Aorta (tissue), 4 donors: ENCODE results near the gene PCDHGC4. TPM values are rescaled to one million over a fixed set of nuclear protein-coding genes. Genes with fewer than 3 reads are reported as not detected.

Source experiments
- polyA plus RNA-seq, 2 donors: library from polyadenylated mRNA; stranded (reverse); fragments of 200-250 nt; gene quantifications; one replicate each; pipeline ENCODE4 v1.2.3, GENCODE V29; 2013
- total RNA-seq, 2 donors: library from RNA; stranded (reverse); fragmentation: NEBNext Ultra II Directional; extraction: Animal tissue kit (Norgen Biotek cat#: 25700); gene quantifications; one replicate each; pipeline ENCODE4 v1.2.1, GENCODE V29; 2021
- donor health status: healthy with polysubstance abuse.
- donor health status: Bipolar disorder and iron deficiency.
- donor health status: DM: no; HTN: no; CAD: no.
- donor health status: DM: yes; HTN: yes; CAD: no.

The PCDHGC4 gene
- total and polyA plus RNA-seq, 4 donors = 0.05 to 6.1 (median 1.6) TPM

Other genes starting within 250 kb of the PCDHGC4 start
- 10 to 100 TPM in 1 of 2 donors, 1 to 10 TPM in 1; 8.7 to 10.9 TPM for gene PCDHB15, start 239.6 kb upstream of the PCDHGC4 start, total RNA-seq
- gene PCDHB15, start 239.6 kb upstream of the PCDHGC4 start, polyA plus RNA-seq = 10 to 100 TPM in 1 of 2 donors, 1 to 10 TPM in 1; 4.4 to 12.1 TPM
- gene SLC25A2, start 181.0 kb upstream of the PCDHGC4 start, total RNA-seq = 1 to 10 TPM in 1 of 2 donors, under 1 TPM in 1; 0.69 to 1.1 TPM
- gene SLC25A2, start 181.0 kb upstream of the PCDHGC4 start, polyA plus RNA-seq = not detected
- gene TAF7, start 164.2 kb upstream of the PCDHGC4 start, total RNA-seq = 10 to 100 TPM; 59.8 to 79.1 TPM
- gene TAF7, start 164.2 kb upstream of the PCDHGC4 start, polyA plus RNA-seq = 10 to 100 TPM; 53.5 to 65.3 TPM
- 1 to 10 TPM in 1 of 2 donors, under 1 TPM in 1; 0.91 to 1.6 TPM for gene PCDHGA1, start 154.5 kb upstream of the PCDHGC4 start, total RNA-seq
- 1 to 10 TPM in 1 of 2 donors, not detected in 1; 1.0 TPM for gene PCDHGA1, start 154.5 kb upstream of the PCDHGC4 start, polyA plus RNA-seq
- gene PCDHGA2, start 146.3 kb upstream of the PCDHGC4 start, total RNA-seq = 10 to 100 TPM in 1 of 2 donors, 1 to 10 TPM in 1; 6.2 to 10.6 TPM
- 1 to 10 TPM in 1 of 2 donors, under 1 TPM in 1; 0.75 to 4.2 TPM for gene PCDHGA2, start 146.3 kb upstream of the PCDHGC4 start, polyA plus RNA-seq
- gene PCDHGA3, start 141.2 kb upstream of the PCDHGC4 start, total RNA-seq = 1 to 10 TPM; 4.1 to 7.4 TPM
- 1 to 10 TPM in 1 of 2 donors, under 1 TPM in 1; 0.50 to 2.4 TPM for gene PCDHGA3, start 141.2 kb upstream of the PCDHGC4 start, polyA plus RNA-seq
- 1 to 10 TPM; 3.5 to 6.5 TPM for gene PCDHGB1, start 134.9 kb upstream of the PCDHGC4 start, total RNA-seq
- under 1 TPM; 0.75 to 0.92 TPM for gene PCDHGB1, start 134.9 kb upstream of the PCDHGC4 start, polyA plus RNA-seq
- gene PCDHGA4, start 130.0 kb upstream of the PCDHGC4 start, total RNA-seq = 10 to 100 TPM in 1 of 2 donors, 1 to 10 TPM in 1; 7.1 to 10.2 TPM
- gene PCDHGA4, start 130.0 kb upstream of the PCDHGC4 start, polyA plus RNA-seq = 1 to 10 TPM; 1.3 to 2.0 TPM
- 10 to 100 TPM in 1 of 2 donors, 1 to 10 TPM in 1; 6.5 to 11.7 TPM for gene PCDHGB2, start 125.0 kb upstream of the PCDHGC4 start, total RNA-seq
- gene PCDHGB2, start 125.0 kb upstream of the PCDHGC4 start, polyA plus RNA-seq = 1 to 10 TPM in 1 of 2 donors, under 1 TPM in 1; 0.38 to 1.1 TPM
- gene PCDHGA5, start 120.9 kb upstream of the PCDHGC4 start, total RNA-seq = 10 to 100 TPM in 1 of 2 donors, 1 to 10 TPM in 1; 7.5 to 11.5 TPM
- 1 to 10 TPM in 1 of 2 donors, under 1 TPM in 1; 0.25 to 1.4 TPM for gene PCDHGA5, start 120.9 kb upstream of the PCDHGC4 start, polyA plus RNA-seq
- gene PCDHGB3, start 114.8 kb upstream of the PCDHGC4 start, total RNA-seq = 1 to 10 TPM; 7.4 to 9.7 TPM
- gene PCDHGB3, start 114.8 kb upstream of the PCDHGC4 start, polyA plus RNA-seq = under 1 TPM in 1 of 2 donors, not detected in 1; 0.82 TPM
- gene PCDHGA6, start 111.1 kb upstream of the PCDHGC4 start, total RNA-seq = 10 to 100 TPM in 1 of 2 donors, 1 to 10 TPM in 1; 8.8 to 12.0 TPM
- 1 to 10 TPM in 1 of 2 donors, under 1 TPM in 1; 0.38 to 4.0 TPM for gene PCDHGA6, start 111.1 kb upstream of the PCDHGC4 start, polyA plus RNA-seq
- gene PCDHGA7, start 102.3 kb upstream of the PCDHGC4 start, total RNA-seq = 1 to 10 TPM; 6.4 to 8.0 TPM
- 1 to 10 TPM in 1 of 2 donors, not detected in 1; 2.1 TPM for gene PCDHGA7, start 102.3 kb upstream of the PCDHGC4 start, polyA plus RNA-seq
- 10 to 100 TPM in 1 of 2 donors, 1 to 10 TPM in 1; 7.3 to 10.1 TPM for gene PCDHGB4, start 97.3 kb upstream of the PCDHGC4 start, total RNA-seq
- 1 to 10 TPM in 1 of 2 donors, under 1 TPM in 1; 0.50 to 2.7 TPM for gene PCDHGB4, start 97.3 kb upstream of the PCDHGC4 start, polyA plus RNA-seq
- 1 to 10 TPM; 3.0 to 6.8 TPM for gene PCDHGA8, start 92.4 kb upstream of the PCDHGC4 start, total RNA-seq
- gene PCDHGA8, start 92.4 kb upstream of the PCDHGC4 start, polyA plus RNA-seq = under 1 TPM; 0.13 to 0.54 TPM
- 10 to 100 TPM; 11.7 to 18.2 TPM for gene PCDHGB5, start 87.1 kb upstream of the PCDHGC4 start, total RNA-seq
- gene PCDHGB5, start 87.1 kb upstream of the PCDHGC4 start, polyA plus RNA-seq = 1 to 10 TPM; 2.0 to 5.0 TPM
- 10 to 100 TPM in 1 of 2 donors, 1 to 10 TPM in 1; 8.2 to 13.2 TPM for gene PCDHGA9, start 82.3 kb upstream of the PCDHGC4 start, total RNA-seq
- gene PCDHGA9, start 82.3 kb upstream of the PCDHGC4 start, polyA plus RNA-seq = 1 to 10 TPM in 1 of 2 donors, under 1 TPM in 1; 0.75 to 1.4 TPM
- 10 to 100 TPM in 1 of 2 donors, 1 to 10 TPM in 1; 9.5 to 14.6 TPM for gene PCDHGB6, start 77.0 kb upstream of the PCDHGC4 start, total RNA-seq
- 1 to 10 TPM in 1 of 2 donors, under 1 TPM in 1; 0.38 to 2.4 TPM for gene PCDHGB6, start 77.0 kb upstream of the PCDHGC4 start, polyA plus RNA-seq
- gene PCDHGA10, start 72.0 kb upstream of the PCDHGC4 start, total RNA-seq = 10 to 100 TPM in 1 of 2 donors, 1 to 10 TPM in 1; 6.1 to 11.4 TPM
- gene PCDHGA10, start 72.0 kb upstream of the PCDHGC4 start, polyA plus RNA-seq = 1 to 10 TPM in 1 of 2 donors, under 1 TPM in 1; 0.61 to 1.1 TPM
- gene PCDHGB7, start 67.4 kb upstream of the PCDHGC4 start, total RNA-seq = 10 to 100 TPM; 12.7 to 24.7 TPM
- gene PCDHGB7, start 67.4 kb upstream of the PCDHGC4 start, polyA plus RNA-seq = 1 to 10 TPM; 2.1 to 3.8 TPM
- gene PCDHGA11, start 64.0 kb upstream of the PCDHGC4 start, total RNA-seq = 1 to 10 TPM; 7.1 to 9.2 TPM
- under 1 TPM; 0.50 to 0.72 TPM for gene PCDHGA11, start 64.0 kb upstream of the PCDHGC4 start, polyA plus RNA-seq
- gene PCDHGA12, start 54.5 kb upstream of the PCDHGC4 start, total RNA-seq = 10 to 100 TPM in 1 of 2 donors, 1 to 10 TPM in 1; 7.9 to 18.8 TPM
- gene PCDHGA12, start 54.5 kb upstream of the PCDHGC4 start, polyA plus RNA-seq = 1 to 10 TPM in 1 of 2 donors, under 1 TPM in 1; 0.75 to 2.5 TPM
- gene PCDHGC3, start 9.1 kb upstream of the PCDHGC4 start, total RNA-seq = 100 to 1,000 TPM in 1 of 2 donors, 10 to 100 TPM in 1; 67.3 to 116 TPM
- 10 to 100 TPM; 23.9 to 99.0 TPM for gene PCDHGC3, start 9.1 kb upstream of the PCDHGC4 start, polyA plus RNA-seq
- 1 to 10 TPM; 2.8 to 6.3 TPM for gene PCDHGC5, start 4.1 kb downstream of the PCDHGC4 start, total RNA-seq
- gene PCDHGC5, start 4.1 kb downstream of the PCDHGC4 start, polyA plus RNA-seq = under 1 TPM; 0.25 to 0.84 TPM
- gene DIAPH1, start 134.0 kb downstream of the PCDHGC4 start, total RNA-seq = 100 to 1,000 TPM in 1 of 2 donors, 10 to 100 TPM in 1; 93.4 to 125 TPM
- 10 to 100 TPM; 30.8 to 44.1 TPM for gene DIAPH1, start 134.0 kb downstream of the PCDHGC4 start, polyA plus RNA-seq
- gene HDAC3, start 151.8 kb downstream of the PCDHGC4 start, total RNA-seq = 10 to 100 TPM; 52.4 to 54.3 TPM
- gene HDAC3, start 151.8 kb downstream of the PCDHGC4 start, polyA plus RNA-seq = 10 to 100 TPM; 21.3 to 86.8 TPM
- gene RELL2, start 152.0 kb downstream of the PCDHGC4 start, total RNA-seq = 1 to 10 TPM; 1.5 to 1.9 TPM
- gene RELL2, start 152.0 kb downstream of the PCDHGC4 start, polyA plus RNA-seq = 1 to 10 TPM in 1 of 2 donors, under 1 TPM in 1; 0.63 to 2.9 TPM
- gene FCHSD1, start 166.4 kb downstream of the PCDHGC4 start, total RNA-seq = 10 to 100 TPM; 33.1 to 47.3 TPM
- 10 to 100 TPM in 1 of 2 donors, 1 to 10 TPM in 1; 9.4 to 59.7 TPM for gene FCHSD1, start 166.4 kb downstream of the PCDHGC4 start, polyA plus RNA-seq
- gene ARAP3, start 197.2 kb downstream of the PCDHGC4 start, total RNA-seq = 10 to 100 TPM; 21.4 to 34.2 TPM
- 10 to 100 TPM in 1 of 2 donors, 1 to 10 TPM in 1; 1.8 to 14.1 TPM for gene ARAP3, start 197.2 kb downstream of the PCDHGC4 start, polyA plus RNA-seq